Measurements from ENCODE around the gene MAGEF1.

MAGEF1 gene

DNA sequence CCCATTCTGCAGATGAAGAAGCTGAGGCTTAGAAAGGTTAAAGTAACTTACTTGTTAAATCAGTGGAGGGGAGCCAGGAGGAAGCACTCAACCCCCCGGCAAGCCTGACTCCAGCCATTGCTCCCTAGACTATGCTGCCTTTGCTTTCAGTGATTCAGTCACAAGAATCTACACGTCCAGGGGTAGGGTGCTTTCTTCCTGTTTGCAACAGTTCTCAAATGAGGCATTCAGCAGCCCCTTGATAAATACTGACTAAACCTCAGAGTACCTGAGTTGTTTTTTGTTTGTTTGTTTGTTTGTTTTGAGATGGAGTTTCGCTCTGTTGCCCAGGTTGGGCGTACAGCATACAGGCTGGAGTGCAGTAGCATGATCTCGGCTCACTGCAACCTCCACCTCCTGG is 28.6 kb downstream of the MAGEF1 start:
- ChIA-PET CTCF (no interaction called here), POLR2A (ENCODE audit: low non-redundant PET) (no interaction called here)

DNA sequence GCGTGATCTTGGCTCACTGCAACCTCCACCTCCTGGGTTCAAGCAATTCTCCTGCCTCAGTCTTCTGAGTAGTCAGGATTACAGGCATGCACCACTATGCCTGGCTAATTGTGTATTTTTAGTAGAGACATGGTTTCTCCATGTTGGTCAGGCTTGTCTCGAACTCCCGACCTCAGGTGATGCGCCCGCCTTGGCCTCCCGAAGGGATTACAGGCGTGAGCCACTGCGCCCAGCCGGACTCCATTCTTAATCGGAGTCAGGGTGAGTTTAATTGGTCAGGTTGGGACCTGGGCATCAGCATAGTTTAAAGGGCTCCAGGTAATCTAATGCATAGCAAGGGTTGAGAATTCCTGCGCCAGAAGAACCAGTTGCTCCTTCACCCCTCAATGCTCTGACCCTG is 29.2 kb downstream of the MAGEF1 start:
- TF ChIP-seq, protein P1, sequence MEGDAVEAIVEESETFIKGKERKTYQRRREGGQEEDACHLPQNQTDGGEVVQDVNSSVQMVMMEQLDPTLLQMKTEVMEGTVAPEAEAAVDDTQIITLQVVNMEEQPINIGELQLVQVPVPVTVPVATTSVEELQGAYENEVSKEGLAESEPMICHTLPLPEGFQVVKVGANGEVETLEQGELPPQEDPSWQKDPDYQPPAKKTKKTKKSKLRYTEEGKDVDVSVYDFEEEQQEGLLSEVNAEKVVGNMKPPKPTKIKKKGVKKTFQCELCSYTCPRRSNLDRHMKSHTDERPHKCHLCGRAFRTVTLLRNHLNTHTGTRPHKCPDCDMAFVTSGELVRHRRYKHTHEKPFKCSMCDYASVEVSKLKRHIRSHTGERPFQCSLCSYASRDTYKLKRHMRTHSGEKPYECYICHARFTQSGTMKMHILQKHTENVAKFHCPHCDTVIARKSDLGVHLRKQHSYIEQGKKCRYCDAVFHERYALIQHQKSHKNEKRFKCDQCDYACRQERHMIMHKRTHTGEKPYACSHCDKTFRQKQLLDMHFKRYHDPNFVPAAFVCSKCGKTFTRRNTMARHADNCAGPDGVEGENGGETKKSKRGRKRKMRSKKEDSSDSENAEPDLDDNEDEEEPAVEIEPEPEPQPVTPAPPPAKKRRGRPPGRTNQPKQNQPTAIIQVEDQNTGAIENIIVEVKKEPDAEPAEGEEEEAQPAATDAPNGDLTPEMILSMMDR (conservative IDR thresholded peaks at IDR 0.05; ENCODE audit: low read depth), result no peak
- no peak for DNase-seq (ENCODE audit: low spot score)
- ChIA-PET POLR2A (ENCODE audit: low non-redundant PET) (no interaction called here), CTCF (no interaction called here)
- H3K27ac ChIP-seq, result no peak overlapping the region

More for the DNA sequence above, 28.6 kb downstream of the MAGEF1 start:
- DNase-seq (ENCODE audit: low spot score), result no peak
- TF ChIP-seq, protein P1 (conservative IDR thresholded peaks at IDR 0.05; ENCODE audit: low read depth), result no peak
- no peak overlapping the region for H3K27ac ChIP-seq

DNA sequence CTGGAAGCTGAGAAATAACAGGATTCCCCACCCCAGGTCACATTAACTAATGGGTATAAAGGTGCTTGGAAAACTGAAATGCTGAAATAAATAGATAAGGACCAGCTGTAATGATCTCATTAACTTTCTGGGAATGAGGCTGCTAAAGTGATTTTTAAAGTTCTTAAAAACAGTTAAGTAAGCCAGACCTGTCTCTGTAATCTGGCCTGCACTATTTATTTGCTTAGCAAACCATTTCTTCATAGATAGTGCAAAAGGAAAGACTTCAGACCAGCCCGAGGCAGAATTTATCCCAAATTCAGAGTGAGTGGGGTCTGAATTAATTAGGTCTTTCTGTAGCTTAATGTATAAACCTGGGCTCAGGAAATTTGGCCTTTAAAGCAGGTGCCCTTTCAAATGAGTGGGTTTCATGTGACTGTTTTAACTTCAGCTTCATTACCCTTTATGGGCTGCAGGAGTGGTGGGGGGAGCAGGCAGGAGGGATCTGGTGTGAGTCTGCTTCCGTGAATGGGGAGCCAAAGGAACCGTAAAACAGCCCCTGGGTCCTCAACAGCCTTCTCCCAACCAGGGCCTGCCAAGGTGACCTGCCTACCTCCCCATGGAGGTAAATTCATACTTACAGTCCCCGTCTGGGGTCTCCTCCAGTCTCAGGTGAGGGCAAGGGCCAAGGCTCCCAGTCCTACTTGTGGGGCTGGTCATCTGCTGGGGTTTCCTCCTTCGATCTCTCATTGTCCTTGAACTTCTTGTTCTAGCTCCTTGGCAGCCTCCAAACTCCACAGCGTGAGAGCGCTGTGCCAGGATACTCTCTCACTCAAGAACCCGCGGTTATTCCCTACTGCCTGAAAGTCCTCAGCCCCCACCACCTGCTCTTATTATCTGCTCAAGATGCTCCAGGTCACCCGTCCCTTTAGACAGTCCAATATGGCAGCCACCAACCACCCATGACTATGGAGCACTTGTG is 31.2 kb downstream of the MAGEF1 start:
- TF ChIP-seq, protein P1 (conservative IDR thresholded peaks at IDR 0.05; ENCODE audit: low read depth), result no peak
- DNase-seq (ENCODE audit: low spot score), result no peak
- no peak overlapping the region for H3K27ac ChIP-seq
- CTCF ChIA-PET, result interaction anchor here (0.7 kb wide), 1 partner anchor 27 kb away, joined by 4 read pairs; no protein-coding TSS in a partner anchor
- POLR2A ChIA-PET (ENCODE audit: low non-redundant PET), result no interaction called here

DNA sequence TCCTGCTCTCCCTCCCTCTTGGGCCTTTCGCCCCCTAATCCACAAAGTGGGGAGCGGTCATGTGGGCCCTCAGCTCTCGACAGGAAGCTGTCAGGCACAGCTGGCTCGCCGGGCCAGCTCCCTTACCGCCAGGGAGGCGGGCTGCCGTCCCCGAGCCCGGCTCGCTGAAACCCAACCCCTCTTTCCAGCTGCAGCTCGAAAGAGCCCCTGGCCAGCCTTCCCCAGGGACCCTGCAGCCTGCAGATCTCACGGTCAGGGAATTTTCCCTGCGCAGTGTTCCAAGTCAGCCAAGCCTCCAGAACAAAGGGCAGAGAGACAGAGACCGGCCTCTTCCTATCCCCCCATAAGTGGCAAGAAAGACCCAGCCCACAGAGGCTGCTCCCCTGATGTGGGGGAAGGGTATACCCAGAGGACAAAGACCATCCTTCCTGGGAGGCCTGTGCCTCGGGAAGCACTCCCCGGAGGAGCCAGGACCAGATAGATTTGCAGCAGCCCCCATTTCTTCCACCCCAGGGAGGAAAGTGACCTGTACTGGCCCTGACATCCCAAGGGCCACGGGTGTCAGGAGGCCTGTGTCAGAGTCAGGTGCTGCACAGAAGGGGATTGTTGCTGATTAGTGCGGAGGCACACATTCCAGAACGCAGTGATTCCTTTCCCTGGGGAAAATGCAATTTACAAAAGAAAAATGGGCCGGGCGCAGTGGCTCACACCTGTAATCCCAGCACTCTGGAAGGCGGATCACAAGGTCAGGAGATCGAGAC is 32.6 kb downstream of the MAGEF1 start:
- TF ChIP-seq, protein P1 (conservative IDR thresholded peaks at IDR 0.05; ENCODE audit: low read depth), result no peak
- CTCF ChIA-PET, result no interaction called here
- POLR2A ChIA-PET (ENCODE audit: low non-redundant PET), result no interaction called here
- no peak for DNase-seq (ENCODE audit: low spot score)
- H3K27ac ChIP-seq, result no peak overlapping the region

DNA sequence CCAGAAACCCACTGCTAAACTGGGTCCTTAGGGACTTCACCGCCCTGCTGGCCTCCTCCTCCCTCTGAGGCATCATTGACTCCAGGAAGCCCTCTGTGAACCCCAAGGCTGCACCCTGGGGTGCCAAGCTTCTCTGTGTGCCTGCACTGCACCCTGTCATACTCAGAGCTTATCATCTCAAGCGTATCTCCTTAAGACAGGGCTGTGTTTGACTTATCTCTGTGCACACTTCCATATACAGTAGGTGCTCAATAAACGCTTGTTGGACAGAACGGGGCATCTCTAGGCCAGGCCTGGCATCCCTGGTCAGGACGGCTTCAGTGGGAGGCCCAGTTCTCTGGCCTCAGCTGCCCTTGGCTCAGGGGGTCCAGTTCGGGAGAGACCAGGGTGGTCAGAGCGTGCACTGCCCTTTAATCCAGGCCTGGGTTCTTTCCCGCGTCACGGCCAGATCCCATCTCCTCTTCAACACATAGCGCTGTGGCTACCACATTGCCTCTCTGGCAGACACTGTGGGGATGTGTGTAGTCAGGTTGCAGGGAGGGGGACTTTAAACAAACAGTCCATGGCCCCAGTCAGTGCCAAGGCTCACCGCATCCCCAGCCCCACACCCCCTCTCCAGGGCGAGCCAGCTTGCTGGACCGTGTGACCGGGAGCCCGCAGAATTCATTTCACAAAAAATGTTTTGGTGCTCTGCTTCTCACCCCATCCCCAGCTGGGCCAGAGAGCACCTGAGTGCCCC is 33.4 kb downstream of the MAGEF1 start:
- H3K27ac ChIP-seq, result no peak overlapping the region
- ChIA-PET POLR2A (ENCODE audit: low non-redundant PET) (no interaction called here), CTCF (no interaction called here)
- no peak for DNase-seq (ENCODE audit: low spot score)
- TF ChIP-seq, protein P1 (conservative IDR thresholded peaks at IDR 0.05; ENCODE audit: low read depth), result no peak
